NCI-H2029 (cell line): ENCODE data around the gene VWCE.
"Not testable (repeated sequence)": the region's sequence is repeated elsewhere in the genome, so short reads cannot be mapped to it uniquely, and the experiment has no call there.

Experiments used
- DNase-seq: peaks from one replicate; lab custom pipeline; 2025; lab: John Stamatoyannopoulos, UW

The VWCE gene

GRCh38 chr11:61211327-61211952 is 83.7 kb downstream of the VWCE start:
- DNase-seq: not testable (repeated sequence)

GRCh38 chr11:61210629-61211028 is 84.5 kb downstream of the VWCE start:
- not testable (repeated sequence) for DNase-seq
